Measurements from ENCODE around the gene RAPGEF2. TPM values are rescaled to one million over a fixed set of nuclear protein-coding genes. Genes with fewer than 3 reads are reported as not detected.

The RAPGEF2 gene
- total and polyA plus RNA-seq, 2 of the 8 experiments (the other 6 are each of a cell fraction or from before 2014, with no cell fraction given), result 24.4 to 48.6 TPM

GRCh38 chr4:159352609-159353008 lies 249.7 kb downstream of the RAPGEF2 start:
- no peak overlapping the region for H4K5ac ChIP-seq (ENCODE audit: insufficient read length, low read depth, low read length)
- no peak overlapping the region for H2AFZ ChIP-seq (ENCODE audit: low read length)
- no peak overlapping the region for H2BK5ac ChIP-seq (ENCODE audit: low read depth, low read length)
- no peaks in the 10 kb centered on the region for H3K23me2 ChIP-seq (ENCODE audit: low read depth, low read length)
- no peak overlapping the region for H4K8ac ChIP-seq (ENCODE audit: extremely low read depth, insufficient read depth, low read length)
- POLR2A ChIA-PET (ENCODE audit: partially characterized antibody), result no interaction called here
- 90% methylated on average over 7 of the region's 7 CpGs; no CpG with 5 or more reads in 1 of the 2 experiments for WGBS, 2 experiments (ENCODE audit: extremely low coverage in 1 of 2, insufficient coverage in 1 of 2, insufficient read length in 1 of 2, insufficient replicate concordance in 2 of 2, low coverage in 1 of 2, low lambda C conversion rate in 2 of 2, missing lambda C conversion rate in 1 of 2)
- TF ChIP-seq CREB1 (IDR thresholded peaks at IDR 0.05) (no peak), CBX5 (IDR thresholded peaks at IDR 0.05; ENCODE audit: low read depth, low read length) (no peak), CBX8 (IDR thresholded peaks at IDR 0.05; ENCODE audit: borderline replicate concordance, low read depth, low read length) (no peak), RXRA (IDR thresholded peaks at IDR 0.05; ENCODE audit: insufficient read depth, low read depth, low read length) (no peak), RBBP5 (IDR thresholded peaks at IDR 0.05; ENCODE audit: borderline replicate concordance, low read depth, low read length) (no peak), SP1 (IDR thresholded peaks at IDR 0.05; ENCODE audit: low read depth, low read length) (no peak)
- no peak overlapping the region for H3K18ac ChIP-seq (ENCODE audit: extremely low read depth, low read length)
- no peak overlapping the region for H3K4me3 ChIP-seq (ENCODE audit: extremely low read depth in 1 of 4, insufficient read depth in 2 of 4, low read depth in 3 of 4, low read length in 4 of 4)
- H3K27ac ChIP-seq (ENCODE audit: low read depth, low read length), result no peak overlapping the region
- no peaks in the 10 kb centered on the region for H3K79me2 ChIP-seq (ENCODE audit: control insufficient read depth in 1 of 2, insufficient read depth in 2 of 2, low read length in 2 of 2)
- H4K91ac ChIP-seq (replicated peaks; ENCODE audit: insufficient read length, low read length), result no peak overlapping the region
- no peak overlapping the region for H2BK20ac ChIP-seq (ENCODE audit: low read length)
- H3K4me2 ChIP-seq (ENCODE audit: insufficient read depth in 1 of 2, low read depth in 2 of 2, low read length in 2 of 2), result no peak overlapping the region
- no peaks in the 10 kb centered on the region for H3K4me1 ChIP-seq (replicated peaks in 1 of 4; ENCODE audit: control insufficient read depth in 3 of 4, insufficient read depth in 4 of 4, low read length in 3 of 4)
- H3K27me3 ChIP-seq (replicated peaks in 1 of 4; ENCODE audit: control insufficient read depth in 3 of 4, extremely low read depth in 1 of 4, insufficient read depth in 3 of 4, low read length in 3 of 4), result no peaks in the 10 kb centered on the region
- H2AK5ac ChIP-seq (ENCODE audit: low read depth, low read length), result no peak overlapping the region
- no peaks in the 10 kb centered on the region for H3K9me3 ChIP-seq (ENCODE audit: insufficient read depth in 2 of 2, low read depth in 1 of 2, low read length in 1 of 2)
- H3K9ac ChIP-seq (replicated peaks in 1 of 4; ENCODE audit: extremely low read depth in 1 of 4, low read depth in 3 of 4, low read length in 3 of 4), result no peak overlapping the region
- no peak overlapping the region for H3K14ac ChIP-seq (ENCODE audit: insufficient read length)
- peaks cover 0 to 37% (median 20%) of the 10 kb centered on the region in 4 experiments; a peak in 6 of 8 replicates for H3K36me3 ChIP-seq (ENCODE audit: control insufficient read depth in 2 of 4, insufficient read depth in 4 of 4, low read length in 3 of 4)
- H3K4ac ChIP-seq (replicated peaks; ENCODE audit: insufficient read length, low read depth, low read length), result no peak overlapping the region
- no peak for DNase-seq (ENCODE audit: low read depth in 1 of 2, low spot score in 2 of 2)
- no peak overlapping the region for H3K56ac ChIP-seq (replicated peaks; ENCODE audit: insufficient read length, low read depth, low read length)
- no peak overlapping the region for H2BK12ac ChIP-seq (ENCODE audit: low read depth, low read length)
- FAIRE-seq, result no peak
- no peak overlapping the region for H2BK15ac ChIP-seq (ENCODE audit: low read length)
- H3K23ac ChIP-seq (ENCODE audit: insufficient read length), result no peak overlapping the region
- no peak overlapping the region for H2BK120ac ChIP-seq (replicated peaks; ENCODE audit: low read depth, low read length)
- peaks cover 0 to 2% of the 10 kb centered on the region in 2 experiments for H4K20me1 ChIP-seq (replicated peaks in 1 of 2; ENCODE audit: control insufficient read depth in 1 of 2, insufficient read depth in 2 of 2, low read length in 2 of 2)
- H3K79me1 ChIP-seq (ENCODE audit: low read depth, low read length), result no peaks in the 10 kb centered on the region
- CTCF ChIA-PET (ENCODE audit: partially characterized antibody), result interaction anchor here (0.8 to 1.5 kb wide), 3 partner anchors 14 to 505 kb away, joined by 3 to 4 read pairs (median 3); no protein-coding TSS in a partner anchor

All from H1 (cell line).